Chondrocyte (in vitro differentiated cells): ENCODE measurements around the gene RHOU. TPM values are rescaled to one million over a fixed set of nuclear protein-coding genes. Genes with fewer than 3 reads are reported as not detected.

Experiments
- DNase-seq: peaks from one replicate; pipeline ENCODE4 v3.0.0; 2021; ENCODE audit warnings: mixed read lengths, low spot score
- H3K27ac Mint-ChIP-seq: one replicate; pipeline ENCODE4 v1.8.0; 2021; ENCODE audit warnings: mild to moderate bottlenecking, moderate library complexity, mixed read lengths; ENCODE audit not compliant: unreplicated experiment
- H3K27me3 Mint-ChIP-seq: 2 replicates; pipeline ENCODE4 v1.8.0; 2021; ENCODE audit warnings: low read depth, mixed read lengths
- H3K36me3 Mint-ChIP-seq: 2 replicates; pipeline ENCODE4 v1.8.0; 2021; ENCODE audit warnings: low read depth, mixed read lengths
- H3K4me1 Mint-ChIP-seq: 2 replicates; pipeline ENCODE4 v1.8.0; 2021; ENCODE audit warnings: low read depth, mild to moderate bottlenecking, mixed read lengths
- H3K4me3 Mint-ChIP-seq: one replicate; pipeline ENCODE4 v1.8.0; 2021; ENCODE audit warnings: mild to moderate bottlenecking, moderate library complexity, mixed read lengths; ENCODE audit not compliant: unreplicated experiment
- H3K9me3 Mint-ChIP-seq: 2 replicates; pipeline ENCODE4 v1.8.0; 2021; ENCODE audit warnings: low read depth, mixed read lengths
- total RNA-seq: library from RNA; stranded (reverse); gene quantifications from 3 replicates; pipeline ENCODE4 v1.2.1, GENCODE V29; 2021
- TF ChIP-seq, protein P1 (sequence below): fragments of 200-600 bp; sonication (generic); IDR thresholded peaks from 2 replicates; pipeline ENCODE4 v1.5.0; 2021; ENCODE audit warnings: antibody characterized with exemption, mild to moderate bottlenecking, moderate library complexity

Gene RHOU
- total RNA-seq, 1 donor from 2014 or later, result 5.9 TPM

GRCh38 chr1:228781161-228781808 lies 46.0 kb downstream of the RHOU start:
- Mint-ChIP-seq H3K4me3 (no peak overlapping the region), H3K27me3 (peaks cover 15% of the 10 kb centered on the region), H3K36me3 (peaks cover 2% of the 10 kb centered on the region), H3K4me1 (no peaks in the 10 kb centered on the region), H3K27ac (no peak overlapping the region), H3K9me3 (no peaks in the 10 kb centered on the region)
- TF ChIP-seq, protein P1, sequence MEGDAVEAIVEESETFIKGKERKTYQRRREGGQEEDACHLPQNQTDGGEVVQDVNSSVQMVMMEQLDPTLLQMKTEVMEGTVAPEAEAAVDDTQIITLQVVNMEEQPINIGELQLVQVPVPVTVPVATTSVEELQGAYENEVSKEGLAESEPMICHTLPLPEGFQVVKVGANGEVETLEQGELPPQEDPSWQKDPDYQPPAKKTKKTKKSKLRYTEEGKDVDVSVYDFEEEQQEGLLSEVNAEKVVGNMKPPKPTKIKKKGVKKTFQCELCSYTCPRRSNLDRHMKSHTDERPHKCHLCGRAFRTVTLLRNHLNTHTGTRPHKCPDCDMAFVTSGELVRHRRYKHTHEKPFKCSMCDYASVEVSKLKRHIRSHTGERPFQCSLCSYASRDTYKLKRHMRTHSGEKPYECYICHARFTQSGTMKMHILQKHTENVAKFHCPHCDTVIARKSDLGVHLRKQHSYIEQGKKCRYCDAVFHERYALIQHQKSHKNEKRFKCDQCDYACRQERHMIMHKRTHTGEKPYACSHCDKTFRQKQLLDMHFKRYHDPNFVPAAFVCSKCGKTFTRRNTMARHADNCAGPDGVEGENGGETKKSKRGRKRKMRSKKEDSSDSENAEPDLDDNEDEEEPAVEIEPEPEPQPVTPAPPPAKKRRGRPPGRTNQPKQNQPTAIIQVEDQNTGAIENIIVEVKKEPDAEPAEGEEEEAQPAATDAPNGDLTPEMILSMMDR, result no peak
- DNase-seq, result no peak

- H3K36me3 Mint-ChIP-seq, result peaks cover 2% of the 10 kb centered on the region
- no peaks in the 10 kb centered on the region for H3K9me3 Mint-ChIP-seq
- H3K27ac Mint-ChIP-seq, result no peak overlapping the region
- H3K4me3 Mint-ChIP-seq, result no peak overlapping the region
- H3K4me1 Mint-ChIP-seq, result no peaks in the 10 kb centered on the region
- TF ChIP-seq, protein P1, result no peak
- H3K27me3 Mint-ChIP-seq, result peaks cover 15% of the 10 kb centered on the region
- DNase-seq, result no peak
Observed at GRCh38 chr1:228781809-228782661, 46.8 kb downstream of the RHOU start.

DNA sequence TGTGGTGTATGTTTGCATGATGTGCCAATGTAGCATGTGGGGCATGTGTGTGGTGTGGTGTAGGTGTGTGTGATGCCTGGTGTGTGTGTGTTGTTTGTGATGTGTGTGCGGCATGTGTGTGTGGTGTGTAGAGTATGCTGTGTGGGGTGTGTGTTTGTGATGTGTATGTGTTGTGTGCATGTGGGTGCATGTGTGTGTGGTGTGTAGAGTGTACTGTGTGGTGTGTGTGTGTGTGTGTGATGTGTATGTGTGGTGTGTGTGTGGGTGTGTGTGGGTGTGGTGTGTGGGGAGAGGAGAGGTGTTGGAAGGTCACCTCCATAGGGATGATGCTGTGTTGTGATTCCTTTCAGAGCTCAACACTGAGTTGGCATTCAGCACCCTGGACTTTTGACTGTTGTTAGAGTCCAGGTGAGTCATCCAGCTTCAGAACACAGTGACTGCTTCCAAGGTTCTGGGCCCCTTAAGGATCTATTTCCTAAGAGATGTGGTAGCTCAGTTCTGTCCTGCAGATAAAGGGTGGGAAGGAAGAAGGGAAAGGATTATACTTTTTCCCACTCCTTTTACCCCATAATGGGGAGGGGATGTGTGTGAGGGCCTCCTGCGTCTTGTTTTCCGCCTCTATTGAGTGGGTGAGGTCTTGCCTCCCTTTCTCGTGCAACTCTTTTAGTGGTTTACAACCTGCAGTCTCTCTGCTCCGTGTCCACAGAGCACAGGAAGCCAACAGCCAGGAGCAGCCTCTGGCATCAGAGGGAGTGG lies 47.6 kb downstream of the RHOU start:
- Mint-ChIP-seq H3K4me1 (no peaks in the 10 kb centered on the region), H3K36me3 (peaks cover 2% of the 10 kb centered on the region), H3K27ac (no peak overlapping the region), H3K9me3 (no peaks in the 10 kb centered on the region), H3K4me3 (no peak overlapping the region), H3K27me3 (peaks cover 17% of the 10 kb centered on the region)
- DNase-seq, result no peak
- TF ChIP-seq, protein P1, result no peak

- TF ChIP-seq, protein P1, result no peak
- Mint-ChIP-seq H3K36me3 (peaks cover 2% of the 10 kb centered on the region), H3K4me3 (no peak overlapping the region), H3K4me1 (no peaks in the 10 kb centered on the region), H3K27me3 (peaks cover 21% of the 10 kb centered on the region), H3K9me3 (peaks cover 3% of the 10 kb centered on the region), H3K27ac (no peak overlapping the region)
- DNase-seq, result no peak
Observed at GRCh38 chr1:228783418-228784040, 48.2 kb downstream of the RHOU start.

DNA sequence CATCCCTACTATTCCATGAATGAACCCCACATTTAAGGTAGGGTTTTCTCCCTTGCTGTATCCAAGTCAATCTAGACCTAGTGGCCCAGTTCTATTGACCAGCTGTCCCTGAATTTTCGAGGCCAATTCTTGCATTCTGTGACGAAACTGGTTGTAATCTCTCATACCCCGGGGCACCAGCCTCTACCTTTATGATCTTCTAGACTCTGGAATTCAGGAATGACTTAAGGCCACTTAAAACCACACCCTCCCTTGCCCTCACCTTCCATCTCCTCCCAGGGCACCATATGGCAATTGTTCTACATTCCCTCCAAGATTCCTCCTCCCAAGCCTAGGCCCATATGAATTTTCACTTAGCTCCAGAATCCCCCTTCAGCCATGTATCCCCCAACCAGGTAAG lies 48.9 kb downstream of the RHOU start:
- TF ChIP-seq, protein P1, result no peak
- H3K27ac Mint-ChIP-seq, result no peak overlapping the region

More for the DNA sequence above, 48.9 kb downstream of the RHOU start:
- DNase-seq, result no peak
- no peak overlapping the region for H3K4me3 Mint-ChIP-seq
- peaks cover 3% of the 10 kb centered on the region for H3K9me3 Mint-ChIP-seq
- H3K4me1 Mint-ChIP-seq, result no peaks in the 10 kb centered on the region
- H3K27me3 Mint-ChIP-seq, result peaks cover 21% of the 10 kb centered on the region
- peaks cover 2% of the 10 kb centered on the region for H3K36me3 Mint-ChIP-seq
